OCI-LY1 (cell line): ENCODE results near the gene NRROS.

Experiments used
- CTCF ChIP-seq: fragments of 200-600 bp; sonication (generic), shearing (Covaris generic); IDR thresholded peaks from 2 replicates; pipeline ENCODE4 v1.5.1; 2017; ENCODE audit warnings: mild to moderate bottlenecking, antibody characterized with exemption, low read length, moderate library complexity, mixed read lengths
- EZH2 ChIP-seq: fragments of 200-600 bp; sonication (generic), shearing (Covaris generic); IDR thresholded peaks from 2 replicates; pipeline ENCODE4 v1.8.0; 2017; ENCODE audit warnings: borderline replicate concordance, mixed run types, mild to moderate bottlenecking, antibody characterized with exemption, low read length, moderate library complexity, mixed read lengths

- TF ChIP-seq CTCF = no peak
- no peak for TF ChIP-seq EZH2
Measured at GRCh38 chr3:196670339-196670738, 30.8 kb downstream of the NRROS start.
